Measurements from ENCODE around the gene PPM1F. TPM values are rescaled to one million over a fixed set of nuclear protein-coding genes. Genes with fewer than 3 reads are reported as not detected.

Gene PPM1F
- polyA plus RNA-seq, 2 of the 4 experiments (the other 2 are of a cell fraction): 11.0 to 14.2 TPM

GRCh38 chr22:21917959-21918261, 34.7 kb downstream of the PPM1F start:
- Histone ChIP-seq H3K4me1 (no peaks in the 10 kb centered on the region), H3K4me3 (no peak overlapping the region), H3K9me3 (no peaks in the 10 kb centered on the region), H3K4me2 (no peak overlapping the region), H3K27ac (no peak overlapping the region)
- no peak for TF ChIP-seq MAX (IDR thresholded peaks at IDR 0.05)
- no peak for TF ChIP-seq ELK1 (IDR thresholded peaks at IDR 0.05; ENCODE audit: low read depth, low read length)
- TF ChIP-seq E2F6 (IDR thresholded peaks at IDR 0.05; ENCODE audit: borderline replicate concordance, low read depth): no peak
- no peak for TF ChIP-seq TFCP2L1 (CRISPR knock-in tag; IDR thresholded peaks at IDR 0.05)
- no peak for TF ChIP-seq SMC3 (IDR thresholded peaks at IDR 0.05)
- TF ChIP-seq KDM1A (IDR thresholded peaks at IDR 0.05; ENCODE audit: low read depth): no peak
- DNase-seq (ENCODE audit: low read depth in 1 of 2, low spot score in 1 of 2) (no peak), ATAC-seq (no peak), FAIRE-seq (no peak)
- WGBS (ENCODE audit: missing lambda C conversion rate): 89% methylated on average over 4 of the region's 6 CpGs
- ChIA-PET CTCF (interaction anchor here (1.5 to 2.7 kb wide), 2 partner anchors 17 to 20 kb away, joined by 4 to 15 read pairs; no protein-coding TSS in a partner anchor), POLR2A (no interaction called here)

- H3K4me2 ChIP-seq: no peak overlapping the region
- no peak overlapping the region for H3K27ac ChIP-seq
- DNase-seq (ENCODE audit: low read depth in 1 of 2, low spot score in 1 of 2): no peak
- TF ChIP-seq JUNB (IDR thresholded peaks at IDR 0.05) (no peak), POLR2A (IDR thresholded peaks at IDR 0.05; ENCODE audit: low read length) (no peak), MYC (IDR thresholded peaks at IDR 0.05; ENCODE audit: borderline replicate concordance, low read length) (no peak), RNF2 (IDR thresholded peaks at IDR 0.05; ENCODE audit: borderline replicate concordance, low read depth) (no peak), MAFK (IDR thresholded peaks at IDR 0.05; ENCODE audit: partially characterized antibody) (no peak), ZC3H11A (IDR thresholded peaks at IDR 0.05) (no peak), RARB (CRISPR knock-in tag; IDR thresholded peaks at IDR 0.05) (no peak), FOXS1 (CRISPR knock-in tag; IDR thresholded peaks at IDR 0.05) (no peak), HOXB13 (CRISPR knock-in tag; IDR thresholded peaks at IDR 0.05; ENCODE audit: low read depth) (no peak), NPAS2 (CRISPR knock-in tag; IDR thresholded peaks at IDR 0.05; ENCODE audit: borderline replicate concordance) (no peak), CHD2 (IDR thresholded peaks at IDR 0.05; ENCODE audit: low read length, partially characterized antibody) (no peak), ELK1 (IDR thresholded peaks at IDR 0.05; ENCODE audit: low read depth, low read length) (no peak), FOSB (CRISPR knock-in tag; IDR thresholded peaks at IDR 0.05) (no peak), RFX5 (IDR thresholded peaks at IDR 0.05) (no peak), E2F6 (IDR thresholded peaks at IDR 0.05; ENCODE audit: borderline replicate concordance, low read depth) (no peak), CTCF (IDR thresholded peaks at IDR 0.05) (no peak)
- FAIRE-seq: no peak
- H3K9me3 ChIP-seq: no peaks in the 10 kb centered on the region
- ATAC-seq: no peak; a peak in 2 of 6 replicates
- WGBS (ENCODE audit: missing lambda C conversion rate): 89% methylated on average over 14 of the region's 17 CpGs
- POLR2A ChIA-PET: interaction anchor here (0.6 kb wide), 1 partner anchor 882 kb away, joined by 3 read pairs; no protein-coding TSS in a partner anchor
- CTCF ChIA-PET: interaction anchor here (0.5 to 2.7 kb wide), 6 partner anchors 10 to 238 kb away, joined by 3 to 15 read pairs (median 4); partner anchors contain the start of gene PPM1F
- no peak overlapping the region for H3K4me3 ChIP-seq
- H3K4me1 ChIP-seq: no peaks in the 10 kb centered on the region
Measured at GRCh38 chr22:21917181-21917958, 35.3 kb downstream of the PPM1F start.
